ENCODE results near the gene KRTAP10-10. TPM values are rescaled to one million over a fixed set of nuclear protein-coding genes. Genes with fewer than 3 reads are reported as not detected.

Gene KRTAP10-10
- total and polyA plus RNA-seq, 2 donors (not counting 1 experiment from before 2014, with no cell fraction given), result not detected

- H4K20me1 ChIP-seq (ENCODE audit: control insufficient read depth, insufficient read depth, low read length, poor library complexity, severe bottlenecking), result no peaks in the 10 kb centered on the region
- Mint-ChIP-seq H3K27me3 (peaks cover 43% of the 10 kb centered on the region), H3K4me3 (no peak overlapping the region), H3K4me1 (no peaks in the 10 kb centered on the region), H3K9me3 (ENCODE audit: insufficient read depth) (peaks cover 5% of the 10 kb centered on the region), H3K27ac (no peak overlapping the region)
- POLR2A ChIA-PET, result no interaction called here
- H3K27me3 ChIP-seq (replicated peaks in 1 of 4; ENCODE audit: control extremely low read depth in 1 of 4, control insufficient read depth in 3 of 4, insufficient read depth in 4 of 4, low read length in 3 of 4), result peaks cover 0 to 6% (median 0%) of the 10 kb centered on the region in 4 experiments
- H3K27ac ChIP-seq (ENCODE audit: low read length in 2 of 2), result no peak overlapping the region
- CTCF ChIA-PET, result no interaction called here
- H2AFZ ChIP-seq (ENCODE audit: insufficient read depth, low read depth, low read length, poor library complexity, severe bottlenecking), result no peak overlapping the region
- 100% methylated on average over 2 of the region's 5 CpGs for WGBS (ENCODE audit: insufficient coverage)
- H3K4me1 ChIP-seq (ENCODE audit: control insufficient read depth in 2 of 2, insufficient read depth in 2 of 2, low read length in 2 of 2), result no peaks in the 10 kb centered on the region
- H3K9me3 ChIP-seq (ENCODE audit: control extremely low read depth in 1 of 3, control insufficient read depth in 2 of 3, insufficient read depth in 1 of 3, low read length in 2 of 3), result peaks cover 0 to 10% (median 0%) of the 10 kb centered on the region in 3 donors
- DNase-seq (no peak), ATAC-seq (ENCODE audit: low read depth) (no peak)
- H3K4me2 ChIP-seq (replicated peaks; ENCODE audit: low read depth, low read length, poor library complexity, severe bottlenecking), result no peak overlapping the region
- no peak for TF ChIP-seq CTCF (IDR thresholded peaks at IDR 0.05)
- no peak for TF ChIP-seq EZH2 (IDR thresholded peaks at IDR 0.05; ENCODE audit: borderline replicate concordance, insufficient read depth, low read depth, low read length, poor library complexity, severe bottlenecking)
- no peak overlapping the region for H3K4me3 ChIP-seq (ENCODE audit: control extremely low read depth in 1 of 5, extremely low read depth in 1 of 5, insufficient read depth in 1 of 5, low read depth in 2 of 5, low read length in 4 of 5)
- no peaks in the 10 kb centered on the region for H3K36me3 ChIP-seq (replicated peaks in 1 of 2; ENCODE audit: control extremely low read depth in 1 of 2, control insufficient read depth in 1 of 2, extremely low read depth in 1 of 2, insufficient read depth in 2 of 2, low read length in 1 of 2)
- no peaks in the 10 kb centered on the region for H3K79me2 ChIP-seq (ENCODE audit: control insufficient read depth, insufficient read depth, low read length)
- H3K9ac ChIP-seq (ENCODE audit: low read length), result no peak overlapping the region
- intact Hi-C loops (cut with micrococcal nuclease), result no loop called here
Observed at GRCh38 chr21:44664691-44665090, 27.5 kb downstream of the KRTAP10-10 start.

GRCh38 chr21:44666401-44667320 is 29.5 kb downstream of the KRTAP10-10 start, which contains the start of gene KRTAP12-2:
KRTAP12-2 (minus strand) TSS chr21:44666927; CDS start chr21:44666886, 41 bp downstream.
- Histone ChIP-seq H3K9me3 (ENCODE audit: control extremely low read depth in 1 of 3, control insufficient read depth in 2 of 3, insufficient read depth in 1 of 3, low read length in 2 of 3) (peaks cover 0 to 26% (median 6%) of the 10 kb centered on the region in 3 donors), H3K4me3 (ENCODE audit: control extremely low read depth in 1 of 5, extremely low read depth in 1 of 5, insufficient read depth in 1 of 5, low read depth in 2 of 5, low read length in 4 of 5) (no peak within 1 kb of the TSS), H3K4me2 (replicated peaks; ENCODE audit: low read depth, low read length, poor library complexity, severe bottlenecking) (no peak within 1 kb of the TSS), H3K4me1 (ENCODE audit: control insufficient read depth in 2 of 2, insufficient read depth in 2 of 2, low read length in 2 of 2) (no peaks in the 10 kb centered on the region), H3K36me3 (replicated peaks in 1 of 2; ENCODE audit: control extremely low read depth in 1 of 2, control insufficient read depth in 1 of 2, extremely low read depth in 1 of 2, insufficient read depth in 2 of 2, low read length in 1 of 2) (no peaks in the 10 kb centered on the region), H3K27me3 (replicated peaks in 1 of 4; ENCODE audit: control extremely low read depth in 1 of 4, control insufficient read depth in 3 of 4, insufficient read depth in 4 of 4, low read length in 3 of 4) (peaks cover 0 to 19% (median 0%) of the 10 kb centered on the region in 4 experiments), H4K20me1 (ENCODE audit: control insufficient read depth, insufficient read depth, low read length, poor library complexity, severe bottlenecking) (no peaks in the 10 kb centered on the region), H2AFZ (ENCODE audit: insufficient read depth, low read depth, low read length, poor library complexity, severe bottlenecking) (no peak within 1 kb of the TSS), H3K27ac (ENCODE audit: low read length in 2 of 2) (no peak within 1 kb of the TSS), H3K9ac (ENCODE audit: low read length) (no peak within 1 kb of the TSS), H3K79me2 (ENCODE audit: control insufficient read depth, insufficient read depth, low read length) (no peaks in the 10 kb centered on the region)
- no peak for ATAC-seq (ENCODE audit: low read depth)
- Mint-ChIP-seq H3K4me1 (no peaks in the 10 kb centered on the region), H3K4me3 (no peak within 1 kb of the TSS), H3K9me3 (ENCODE audit: insufficient read depth) (peaks cover 8% of the 10 kb centered on the region), H3K27ac (no peak within 1 kb of the TSS), H3K27me3 (peaks cover 38% of the 10 kb centered on the region)
- no peak for DNase-seq
- CTCF ChIA-PET, result no interaction called here
- POLR2A ChIA-PET, result no interaction called here
- intact Hi-C loops (cut with micrococcal nuclease), result no loop called here
- TF ChIP-seq EZH2 (IDR thresholded peaks at IDR 0.05; ENCODE audit: borderline replicate concordance, insufficient read depth, low read depth, low read length, poor library complexity, severe bottlenecking) (no peak), CTCF (IDR thresholded peaks at IDR 0.05) (no peak)
- 75% methylated on average over 17 of the region's 19 CpGs for WGBS (ENCODE audit: insufficient coverage)

Data from B cell (primary cell).